Fibroblast of peridontal ligament (primary cell): Measurements from ENCODE around the gene CLPX.
"Not testable (repeated sequence)": the region's sequence is repeated elsewhere in the genome, so short reads cannot be mapped to it uniquely, and the experiment has no call there.

ENCODE experiments used
- DNase-seq: peaks from one replicate; pipeline ENCODE4 v3.0.0-alpha.2; 2010; ENCODE audit errors: extremely low read depth

The CLPX gene

DNA sequence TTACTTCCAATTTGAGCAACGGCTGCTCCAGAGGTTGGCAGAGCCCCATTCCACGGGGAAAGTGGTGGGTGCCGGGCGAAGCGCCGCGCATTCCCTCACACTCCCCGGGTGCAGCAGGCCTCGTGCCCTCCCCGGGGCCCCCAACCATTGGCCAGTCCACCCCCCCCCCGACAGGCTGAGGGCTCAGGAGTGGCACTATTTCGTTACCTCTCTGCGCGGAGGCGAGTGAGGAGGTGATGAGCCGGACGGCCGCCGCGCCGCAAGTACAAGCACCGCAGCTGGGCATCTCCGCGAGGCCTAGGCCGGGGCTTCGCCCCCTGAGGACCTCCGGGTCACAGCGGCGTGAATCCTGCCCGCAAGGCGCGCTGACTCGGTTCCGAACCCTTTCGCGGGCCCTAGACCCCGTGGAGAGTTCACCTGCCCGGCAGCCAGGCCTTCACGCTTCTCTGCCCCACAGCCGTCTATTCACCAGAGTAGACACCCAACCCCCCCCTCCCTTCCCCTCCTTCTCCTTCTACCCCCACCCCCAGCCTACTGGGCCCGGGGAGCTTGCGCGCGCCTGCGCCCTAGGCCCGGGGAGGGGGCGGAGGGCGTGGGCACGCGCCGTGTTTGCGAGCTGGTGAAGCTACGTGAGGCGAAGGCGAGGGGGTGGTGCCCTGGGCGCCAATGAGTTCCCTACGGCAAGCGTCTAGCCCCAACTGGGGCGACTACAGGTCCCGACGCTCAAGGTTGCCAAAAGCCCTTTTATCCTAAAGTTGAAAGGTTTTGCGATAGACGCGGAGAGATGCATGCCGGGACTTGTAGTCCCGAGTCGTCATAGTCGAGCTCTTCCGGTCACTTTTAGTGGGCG, at the start of gene CLPX:
CLPX (minus strand) TSS at position 475 of the 850 bp plus-strand sequence; CDS start at position 286, 189 bp downstream.
- DNase-seq: peak; percentile 91

DNA sequence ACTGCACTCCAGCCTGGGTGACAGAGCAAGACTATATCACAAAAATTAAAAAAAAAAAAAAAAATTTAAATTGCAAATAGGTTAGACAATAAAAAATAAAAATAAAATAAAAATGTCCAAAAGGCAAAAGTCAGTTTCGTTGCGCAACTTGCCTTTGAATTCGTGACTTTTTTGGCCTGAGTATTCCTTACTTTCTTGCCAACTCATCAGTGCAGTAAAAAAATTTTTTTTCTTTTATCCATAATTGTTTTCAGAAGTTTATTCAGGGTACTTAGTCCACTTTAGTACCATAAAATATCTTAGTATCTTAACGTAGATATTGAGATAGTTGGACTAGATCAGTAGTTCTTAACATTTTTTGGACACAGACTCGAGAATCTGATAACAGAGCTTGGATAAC, 48.6 kb upstream of the CLPX start:
- DNase-seq: no peak

DNA sequence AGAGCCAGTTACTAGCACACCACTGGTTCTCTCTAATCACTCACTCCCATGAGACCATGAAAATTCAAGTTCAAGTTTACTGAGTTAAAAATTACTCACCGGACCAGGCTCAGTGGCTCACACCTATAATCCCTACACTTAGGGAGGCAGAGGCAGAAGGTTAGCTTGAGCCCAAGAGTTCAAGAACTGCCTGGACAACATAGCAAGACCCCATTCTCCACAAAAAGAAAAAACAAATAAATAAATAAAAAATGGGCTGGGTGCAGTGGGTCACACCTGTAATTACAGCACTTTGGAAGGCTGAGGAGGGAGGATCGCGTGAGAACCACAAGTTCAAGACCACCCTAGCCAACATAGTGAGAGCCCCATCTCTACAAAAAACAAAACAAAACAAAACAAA, 47.4 kb upstream of the CLPX start:
- no peak for DNase-seq

DNA sequence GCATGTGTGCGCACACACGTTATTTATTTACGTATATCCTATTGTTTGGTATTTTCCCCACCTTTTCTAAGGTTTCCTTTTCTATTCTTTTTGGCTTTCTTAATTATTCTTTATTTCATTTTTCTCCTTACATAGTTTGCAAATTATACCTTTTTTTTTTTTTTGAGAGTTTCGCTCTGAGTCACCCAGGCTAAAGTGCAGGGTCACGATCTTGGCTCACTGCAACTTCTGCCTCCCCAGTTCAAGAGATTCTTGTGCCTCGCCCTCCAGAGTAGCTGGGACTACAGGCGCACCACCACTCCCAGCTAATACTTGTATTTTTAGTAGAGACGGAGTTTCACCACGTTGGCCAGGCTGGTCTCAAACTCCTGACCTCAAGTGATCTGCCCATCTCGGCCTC, 46.2 kb upstream of the CLPX start:
- DNase-seq: no peak

DNA sequence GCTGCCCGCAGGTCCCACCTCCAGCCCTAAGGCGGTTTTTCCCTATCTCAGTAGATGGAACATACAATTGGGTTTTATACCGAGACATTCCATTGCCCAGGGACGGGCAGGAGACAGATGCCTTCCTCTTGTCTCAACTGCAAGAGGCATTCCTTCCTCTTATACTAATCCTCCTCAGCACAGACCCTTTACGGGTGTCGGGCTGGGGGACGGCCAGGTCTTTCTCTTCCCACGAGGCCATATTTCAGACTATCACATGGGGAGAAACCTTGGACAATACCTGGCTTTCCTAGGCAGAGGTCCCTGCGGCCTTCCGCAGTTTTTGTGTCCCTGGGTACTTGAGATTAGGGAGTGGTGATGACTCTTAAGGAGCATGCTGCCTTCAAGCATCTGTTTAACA, 41.8 kb upstream of the CLPX start:
- not testable (repeated sequence) for DNase-seq

DNA sequence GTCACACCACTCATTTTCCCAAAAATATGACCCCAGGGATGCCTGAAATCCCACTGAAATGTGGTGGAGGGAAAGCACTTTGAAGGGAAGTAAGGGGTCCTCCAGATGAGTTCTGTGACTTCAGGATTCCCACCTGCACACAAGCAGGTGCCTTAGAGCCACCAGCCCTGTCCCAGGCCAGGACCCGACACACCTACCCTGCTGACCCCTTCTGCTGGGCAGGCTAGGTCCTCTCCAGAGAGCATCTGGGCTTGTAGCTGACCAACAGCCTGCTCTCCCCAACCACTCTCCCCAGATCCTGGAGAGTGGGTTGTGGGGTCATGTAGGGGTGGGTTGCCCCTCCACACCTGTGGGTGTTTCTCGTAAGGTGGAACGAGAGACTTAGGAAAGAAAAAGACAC, 41.1 kb upstream of the CLPX start:
- DNase-seq: no peak

DNA sequence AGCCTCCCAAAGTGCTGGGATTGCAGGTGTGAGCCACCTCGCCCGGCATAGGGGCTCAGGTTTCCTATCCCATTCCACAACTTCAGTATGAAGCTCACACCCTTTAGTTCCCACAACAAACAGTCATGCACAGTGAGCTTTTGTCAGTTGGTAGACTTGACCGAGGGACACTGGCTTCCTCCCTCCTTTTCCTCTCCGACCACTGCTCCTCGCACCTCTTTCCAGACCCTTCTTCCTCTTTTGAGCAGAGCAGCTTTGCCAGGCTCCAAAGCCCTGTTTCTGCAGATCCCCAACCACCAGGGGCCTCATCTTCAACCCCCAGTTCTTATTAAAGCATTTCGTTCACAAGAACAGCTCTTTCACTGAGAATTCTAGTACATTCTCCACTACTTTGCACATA, 38.9 kb upstream of the CLPX start:
- DNase-seq: no peak

DNA sequence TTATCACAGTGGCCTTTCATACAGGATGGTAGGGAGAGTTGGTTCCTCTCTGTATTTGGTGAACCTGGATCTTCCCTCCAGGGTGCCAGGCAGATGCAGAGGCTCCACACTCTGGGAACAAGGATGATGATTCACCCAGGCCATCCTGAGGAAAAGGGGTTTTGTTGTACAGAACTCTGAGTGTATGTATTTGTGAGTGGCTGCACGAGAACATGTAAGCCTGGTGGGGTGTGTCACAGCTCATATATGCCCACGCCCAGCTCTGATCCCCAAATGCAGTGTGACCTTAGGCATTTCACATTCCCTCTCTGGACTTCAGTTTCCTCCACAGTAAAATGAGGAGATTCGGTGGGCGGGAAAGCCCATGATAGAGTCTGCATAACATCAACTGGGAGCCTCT, 37.7 kb upstream of the CLPX start:
- DNase-seq: no peak

DNA sequence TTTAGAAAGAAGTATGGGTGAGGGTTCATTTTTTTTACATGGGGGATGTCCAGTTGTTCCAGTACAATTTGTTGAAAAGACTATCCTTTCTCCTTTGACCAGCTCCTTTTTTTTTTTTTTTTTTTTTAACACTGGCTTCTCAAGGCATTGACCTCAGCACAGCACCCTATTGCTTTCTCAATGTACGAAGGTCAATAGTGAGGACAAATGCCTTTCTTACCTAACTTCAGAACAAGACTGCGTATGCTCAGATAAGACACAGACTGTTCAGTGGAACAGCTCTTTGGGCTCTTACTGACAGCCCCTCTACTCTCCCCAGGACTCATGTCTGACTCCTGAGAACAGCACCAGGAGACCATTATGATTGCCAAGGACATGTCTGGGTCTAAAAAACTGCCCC, 36.6 kb upstream of the CLPX start:
- no peak for DNase-seq

DNA sequence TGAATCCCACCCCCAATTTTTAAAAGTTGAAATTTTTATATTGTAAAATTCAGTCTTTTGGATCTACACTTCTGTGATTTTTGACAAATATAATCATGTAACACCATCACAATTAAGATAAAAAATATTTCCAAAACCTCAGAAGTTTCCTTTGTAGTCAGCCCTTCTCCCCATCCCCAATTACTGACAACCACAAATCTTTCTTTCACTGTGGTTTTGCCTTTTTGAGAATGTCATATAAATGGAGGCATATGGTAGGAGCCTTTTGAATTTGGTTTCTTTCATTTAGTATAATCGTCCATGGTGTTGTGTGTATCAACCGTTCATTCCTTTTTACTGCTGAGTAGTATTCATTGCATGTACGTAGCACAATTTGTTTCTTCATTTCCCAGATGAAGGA, 34.0 kb upstream of the CLPX start:
- DNase-seq: no peak

DNA sequence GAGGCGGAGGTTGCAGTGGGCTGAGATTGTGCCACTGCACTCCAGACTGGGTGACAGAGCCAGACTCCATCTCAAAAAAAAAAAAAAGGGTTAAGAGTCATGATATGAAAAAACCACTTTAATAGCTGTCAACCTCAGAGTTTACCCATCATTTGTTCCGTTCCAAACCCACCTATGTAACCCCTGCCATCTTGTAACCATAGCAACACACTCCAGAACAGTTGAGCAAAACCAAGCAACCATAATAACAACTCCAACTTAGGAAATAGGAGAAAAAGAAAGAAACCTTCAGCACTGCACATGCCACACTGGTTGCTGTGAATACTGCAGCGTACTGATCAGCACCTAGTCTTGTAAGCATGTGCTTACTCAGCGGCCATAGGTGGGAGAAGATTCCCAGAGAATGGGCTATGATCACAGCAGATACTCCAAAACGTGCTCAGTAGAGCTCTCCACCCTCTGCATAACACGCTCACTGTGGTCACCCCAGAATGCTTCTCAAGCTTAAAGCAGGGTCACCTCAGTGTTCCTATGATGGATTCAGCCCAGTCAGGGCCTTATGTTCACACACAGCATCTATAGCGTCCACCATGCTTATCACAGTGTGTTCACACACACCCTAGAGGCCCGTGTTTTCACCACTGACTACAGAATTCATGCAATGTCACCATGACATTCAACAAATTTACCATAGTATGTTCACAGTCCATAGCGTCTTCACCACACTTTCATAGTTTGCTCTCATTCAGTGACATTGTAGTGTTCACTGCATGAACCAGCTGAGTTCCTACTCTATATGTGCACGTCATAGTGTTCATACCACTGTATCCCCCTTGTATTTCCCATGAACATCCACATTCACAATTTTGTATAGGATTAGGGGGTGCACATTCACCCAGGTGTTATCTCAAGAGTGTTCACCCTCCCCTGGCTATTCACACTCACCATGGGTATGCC, 32.7 kb upstream of the CLPX start:
- no peak for DNase-seq

DNA sequence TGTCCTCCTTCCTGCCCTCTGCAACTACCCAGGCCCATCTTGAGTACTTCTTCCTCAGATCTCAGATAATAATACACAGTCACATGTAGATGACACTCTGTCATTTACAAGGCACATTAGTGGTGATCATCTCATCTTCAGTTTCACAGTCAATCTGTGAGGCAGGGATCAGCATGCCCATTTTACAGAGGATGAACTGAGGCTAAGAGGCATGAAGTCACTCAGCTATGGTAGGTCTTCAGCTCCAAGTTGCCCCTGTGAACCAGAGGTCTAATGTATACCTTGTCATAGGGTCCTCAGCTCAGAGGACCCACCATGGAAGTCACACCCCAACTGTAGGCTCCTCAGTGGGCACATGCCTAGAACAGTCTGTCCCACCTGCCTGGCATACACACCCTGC, 30.4 kb upstream of the CLPX start:
- DNase-seq: no peak

DNA sequence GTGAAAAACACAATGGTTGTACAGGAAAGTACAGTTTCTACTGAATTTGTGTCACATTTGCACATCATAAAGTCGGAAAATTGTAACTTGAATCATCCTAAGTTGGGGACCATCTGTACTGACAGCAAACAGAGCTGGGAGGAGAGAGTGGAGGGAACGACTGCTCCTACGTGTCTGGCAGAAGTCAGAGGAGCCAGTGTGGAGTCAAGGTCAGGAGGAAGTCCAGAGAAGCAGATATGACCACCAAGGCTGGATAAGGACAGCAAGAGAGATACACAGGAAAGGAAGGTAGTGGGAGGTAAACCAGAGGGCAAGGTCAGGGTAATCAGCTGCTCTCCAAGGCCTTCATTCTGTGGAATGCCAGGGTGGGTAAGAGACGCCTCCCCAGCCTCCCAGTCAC, 28.9 kb upstream of the CLPX start:
- no peak for DNase-seq

DNA sequence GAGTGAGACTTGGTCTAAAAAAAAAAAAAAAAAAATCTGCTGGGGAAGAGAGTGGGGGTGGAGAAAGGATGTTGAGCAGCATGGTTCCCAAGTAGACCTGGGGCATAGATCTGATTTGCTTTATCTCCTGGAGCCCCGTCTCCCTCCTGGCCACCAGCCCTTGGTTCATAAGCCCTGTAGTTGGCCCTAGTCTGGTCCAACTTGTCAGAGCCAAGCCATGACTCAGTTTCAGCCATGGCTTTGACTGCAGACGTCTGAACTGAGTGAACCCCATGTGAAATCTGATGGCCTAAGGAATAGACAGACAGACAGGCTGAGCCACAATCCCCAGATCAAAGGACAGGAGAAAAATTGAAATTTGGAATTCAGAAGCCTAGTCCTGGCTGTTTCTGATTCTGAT, 28.1 kb upstream of the CLPX start:
- DNase-seq: no peak

DNA sequence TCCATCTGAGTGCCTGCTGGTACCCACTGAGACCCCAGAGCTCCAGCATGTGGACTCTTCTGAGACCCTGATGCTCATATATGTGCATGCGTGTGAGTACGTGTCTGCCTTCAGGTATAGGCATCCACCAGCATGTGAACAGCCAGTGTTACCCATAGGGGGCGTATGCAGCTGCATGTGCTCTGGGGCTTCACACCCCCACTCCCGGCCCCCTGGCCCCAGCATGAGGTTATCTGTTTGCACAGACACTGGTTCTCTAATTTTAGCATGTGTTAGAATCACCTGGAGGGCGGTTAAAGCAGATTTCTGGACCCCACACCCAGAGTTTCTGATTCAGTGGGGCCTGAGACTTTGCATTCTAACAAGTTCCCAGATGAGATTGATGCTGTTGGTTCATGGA, 27.0 kb upstream of the CLPX start:
- no peak for DNase-seq

DNA sequence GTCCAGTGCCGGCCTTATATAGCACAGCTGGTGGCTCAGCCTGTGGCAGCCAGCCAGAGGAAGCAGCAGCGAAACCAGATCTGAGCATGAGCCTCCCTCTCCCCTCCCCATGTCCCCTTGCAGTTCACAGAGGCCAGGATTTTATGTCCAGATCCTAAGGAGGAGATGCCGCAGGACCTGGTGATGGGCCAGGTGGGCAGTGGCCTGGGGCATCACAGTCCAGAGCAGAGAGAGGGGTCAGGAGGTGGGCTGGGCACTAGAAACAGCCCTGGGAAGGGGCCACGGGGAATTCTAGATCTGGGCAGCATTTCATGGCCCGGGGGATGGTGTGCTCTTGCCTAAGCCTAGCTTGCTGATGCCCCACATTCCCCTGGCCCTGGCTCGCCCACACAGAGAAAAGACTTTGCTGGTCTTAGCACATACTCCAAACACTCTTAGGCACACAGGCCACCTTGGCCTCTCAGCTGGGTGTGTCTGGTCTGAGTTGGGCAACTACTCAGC, 26.4 kb upstream of the CLPX start:
- DNase-seq: peak; percentile 45

DNA sequence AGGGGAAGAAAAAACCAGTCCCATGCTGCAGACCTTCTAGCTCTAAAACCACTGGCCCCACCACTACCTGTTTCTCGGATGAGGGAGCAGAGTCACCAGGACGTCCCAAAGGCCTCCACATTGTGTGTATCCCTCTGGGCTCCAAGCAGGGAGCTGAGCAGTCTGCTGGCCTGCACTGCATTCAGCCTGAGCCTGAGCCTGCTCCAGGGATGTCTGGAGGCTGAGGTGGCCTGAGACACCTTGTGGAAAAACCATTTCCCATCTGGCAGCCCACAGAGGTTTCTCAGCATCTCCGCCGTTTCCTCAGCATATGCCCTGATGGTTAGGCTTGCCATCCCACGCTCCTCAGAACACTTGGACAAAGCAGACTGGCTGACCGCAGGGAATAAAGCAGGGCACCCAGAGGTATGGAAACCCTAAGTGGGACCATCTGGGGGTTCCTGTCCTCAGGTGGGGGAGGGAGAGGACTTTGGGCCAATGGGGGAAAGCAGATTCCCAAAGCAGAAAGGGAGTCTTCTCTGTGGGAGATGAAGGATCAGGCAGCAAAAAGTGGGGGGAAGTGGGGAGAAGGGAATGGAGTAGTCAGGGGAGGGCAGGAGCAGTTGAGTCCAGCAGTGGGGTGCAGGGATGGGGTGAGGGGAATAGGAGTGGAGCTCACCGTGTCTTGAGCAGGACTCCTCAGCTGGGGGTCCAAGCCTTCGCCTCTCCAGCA, 25.8 kb upstream of the CLPX start, which contains the start of gene CILP:
CILP (minus strand) TSS at position 704 of the 712 bp plus-strand sequence. CDS start 1,718 bp downstream, outside the sequence.
- DNase-seq: no peak

DNA sequence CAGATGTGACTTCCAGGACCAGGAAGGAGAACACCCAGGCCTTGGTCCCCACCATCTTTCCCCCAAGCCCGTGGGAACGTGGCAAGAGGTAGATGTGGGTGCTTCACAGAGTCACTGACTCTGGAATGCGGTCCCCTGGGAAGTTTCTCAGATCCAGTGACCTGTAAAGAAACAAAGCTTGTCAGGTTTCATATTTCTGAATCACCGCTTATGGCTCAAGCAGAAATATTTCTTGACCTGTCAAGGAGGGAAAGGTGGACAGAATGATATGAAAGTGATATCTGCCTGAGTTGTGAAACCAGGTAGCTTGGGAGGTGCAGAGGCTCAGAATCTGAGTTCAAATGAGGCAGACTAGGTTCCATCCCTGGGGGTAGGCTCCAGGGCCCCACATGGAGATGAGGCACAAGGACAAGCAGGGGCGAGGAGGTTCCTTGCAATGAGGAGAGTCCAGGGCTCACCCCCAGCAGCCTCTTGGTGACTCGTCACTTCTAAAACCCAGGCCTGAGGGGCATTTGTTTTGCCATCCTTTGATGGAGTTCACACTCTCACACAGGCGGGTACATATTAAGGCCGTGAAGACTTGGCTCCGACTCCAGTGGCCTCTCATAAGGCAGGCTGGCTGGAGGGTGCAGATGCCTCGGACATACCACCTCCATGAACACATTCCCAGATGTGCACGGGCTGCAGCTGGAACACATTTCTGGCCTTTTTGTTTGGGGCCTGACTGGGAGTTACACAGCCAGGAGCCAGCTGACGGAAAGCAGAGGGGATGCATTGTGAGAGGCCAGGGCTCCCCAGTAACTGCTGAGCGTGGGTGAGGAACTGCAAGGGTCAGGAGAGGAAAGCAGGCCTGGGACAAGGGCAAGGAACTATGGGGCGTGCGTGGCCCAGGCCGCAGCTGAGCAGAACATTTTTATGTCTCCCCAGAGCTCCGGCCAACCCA, 24.8 kb upstream of the CLPX start:
- no peak for DNase-seq

DNA sequence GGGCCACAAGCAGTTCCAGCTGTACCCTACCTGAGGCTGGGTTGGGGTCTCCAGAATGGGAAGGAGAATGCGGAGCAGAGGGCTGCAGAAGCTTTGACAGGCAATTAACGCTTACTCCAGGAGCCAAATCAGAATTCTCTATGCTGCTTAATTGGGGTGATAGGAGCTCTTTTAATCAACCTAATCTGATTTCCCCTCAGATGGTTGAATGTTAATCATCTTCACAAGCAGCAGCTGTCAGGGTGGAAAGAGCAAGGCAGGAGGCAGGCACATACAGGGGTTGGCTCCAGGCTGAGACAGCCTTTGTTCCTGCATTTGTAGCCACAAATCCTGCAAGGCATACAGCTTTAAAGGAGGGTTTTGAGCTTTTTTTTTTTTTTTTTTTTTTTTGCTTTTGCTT, 23.5 kb upstream of the CLPX start:
- no peak for DNase-seq

DNA sequence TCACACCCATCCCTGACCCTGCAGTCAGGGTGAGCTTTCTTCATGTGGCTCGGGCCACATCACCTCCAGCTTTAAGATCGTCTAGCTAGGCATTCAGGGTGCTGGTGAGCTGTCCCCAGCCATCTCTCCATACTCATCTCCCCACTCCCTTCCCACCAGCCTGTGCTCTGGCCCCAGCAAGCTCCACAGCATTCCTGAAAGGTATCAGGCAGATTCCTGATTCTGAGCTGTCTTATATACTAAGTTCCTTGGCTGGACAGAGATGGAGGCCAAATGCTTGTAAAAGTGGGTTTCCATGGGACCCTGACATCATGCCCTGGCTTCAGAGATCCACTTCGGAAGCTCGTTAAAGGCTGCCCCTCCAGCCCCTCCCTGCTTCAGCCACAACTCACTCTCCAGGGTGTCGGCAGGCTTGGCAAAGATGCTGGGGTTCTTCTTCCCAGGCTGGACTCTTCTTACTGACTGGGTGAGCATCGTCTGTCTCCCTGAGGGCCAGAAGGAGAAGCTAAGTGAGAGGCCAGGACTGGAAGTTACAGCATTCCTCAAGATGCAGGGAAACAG, 22.2 kb upstream of the CLPX start:
- DNase-seq: no peak
